CD4-positive, alpha-beta T cell treated with Interleukin-1 beta for 1 hour (primary cell): Measurements from ENCODE around the gene WDR87.
A peak's percentile ranks its signal among the peaks of the same experiment; 100 is the strongest.

Experiments used
- DNase-seq, 2 donors: peaks; one replicate each; pipeline ENCODE4 v3.0.0-alpha.2; 2020 to 2022

WDR87 gene

DNA sequence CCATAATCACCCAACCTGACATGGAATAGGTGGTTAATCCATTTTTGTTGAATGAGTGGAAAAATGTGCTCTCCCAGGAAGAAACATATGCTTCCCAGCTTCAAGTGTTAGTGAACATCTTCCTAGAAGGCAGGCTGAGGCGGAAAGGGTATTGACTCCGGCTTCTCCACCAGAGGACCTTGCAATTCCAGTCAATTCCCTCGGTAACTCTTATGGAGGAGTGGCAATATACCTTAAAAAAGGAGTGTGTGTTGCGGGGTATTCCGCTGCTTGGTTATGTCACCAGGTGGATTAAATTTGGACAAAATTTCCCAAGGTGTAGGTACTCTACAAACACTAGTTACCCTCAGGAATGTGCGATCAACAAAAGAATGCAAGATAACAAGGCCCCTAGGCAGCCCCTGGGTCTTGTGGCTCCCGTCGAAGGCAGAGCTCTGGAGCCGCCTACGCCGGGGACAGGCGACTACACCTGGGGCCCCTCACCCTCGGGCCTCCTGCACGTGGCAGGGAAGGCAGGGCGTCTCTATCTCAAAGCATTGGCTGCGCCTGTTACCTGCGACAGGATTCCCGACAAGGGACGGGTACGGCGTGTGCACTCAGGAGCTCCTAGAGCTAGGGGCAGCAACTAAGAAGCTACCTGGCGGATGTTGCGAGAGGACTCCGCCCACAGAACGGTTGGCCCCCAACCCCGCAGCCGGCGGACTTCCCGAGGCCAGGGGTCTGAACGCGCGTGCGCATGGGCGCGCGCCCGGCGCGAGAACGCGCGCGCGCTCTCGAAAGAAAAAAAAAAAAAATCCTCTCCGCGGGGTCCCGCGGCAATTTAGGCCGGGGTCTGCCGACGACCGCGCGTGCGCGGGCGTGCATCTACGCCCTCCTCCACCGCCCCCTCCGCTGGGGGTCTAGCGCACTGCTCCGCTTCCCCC, at the start of gene WDR87:
Gene WDR87 (minus strand): TSS at position 649 of the 923 bp plus-strand sequence. CDS start 8,355 bp downstream, outside the sequence.
- DNase-seq = peak; percentile 61 to 63

DNA sequence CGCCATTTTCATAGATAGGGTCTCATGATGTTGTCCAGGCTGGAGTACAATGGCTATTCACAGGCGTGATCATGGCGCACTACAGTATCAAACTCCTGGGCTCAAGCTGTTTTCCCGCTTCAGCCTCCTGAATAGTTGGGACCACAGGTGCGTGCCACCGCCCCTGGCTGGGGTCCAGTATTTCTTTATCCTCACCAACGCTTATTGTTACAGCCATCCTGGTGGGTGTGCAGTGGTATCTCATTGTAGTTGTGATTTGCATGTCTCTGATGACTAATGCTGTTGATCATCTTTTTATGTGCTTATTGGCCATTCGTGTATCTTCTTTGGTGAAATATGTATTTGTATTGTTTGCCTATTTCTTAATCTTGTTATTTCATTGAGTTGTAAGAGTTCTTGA, 49.6 kb upstream of the WDR87 start:
- DNase-seq = no peak

DNA sequence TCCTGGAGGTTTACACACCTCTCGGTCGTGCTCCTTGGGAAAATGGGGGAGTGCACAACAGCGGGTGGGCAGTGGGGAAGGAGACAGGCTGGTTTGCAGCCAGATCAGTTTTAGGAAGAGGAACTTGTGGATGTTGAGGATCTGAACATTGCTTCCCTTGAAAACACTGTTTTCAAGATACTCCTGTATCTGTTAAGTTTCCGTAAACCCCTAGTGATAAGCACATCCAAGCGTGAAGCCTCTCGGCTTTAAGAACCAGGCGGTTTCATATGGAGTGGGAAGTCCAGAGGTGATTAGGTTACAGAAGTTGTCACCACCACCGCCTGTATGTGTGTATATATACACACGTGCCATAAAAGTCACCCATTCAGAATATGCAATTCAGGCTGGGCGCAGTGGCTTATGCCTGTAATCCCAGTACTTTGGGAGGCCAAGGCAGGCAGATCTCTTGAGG, 48.1 kb upstream of the WDR87 start:
- DNase-seq = no peak

DNA sequence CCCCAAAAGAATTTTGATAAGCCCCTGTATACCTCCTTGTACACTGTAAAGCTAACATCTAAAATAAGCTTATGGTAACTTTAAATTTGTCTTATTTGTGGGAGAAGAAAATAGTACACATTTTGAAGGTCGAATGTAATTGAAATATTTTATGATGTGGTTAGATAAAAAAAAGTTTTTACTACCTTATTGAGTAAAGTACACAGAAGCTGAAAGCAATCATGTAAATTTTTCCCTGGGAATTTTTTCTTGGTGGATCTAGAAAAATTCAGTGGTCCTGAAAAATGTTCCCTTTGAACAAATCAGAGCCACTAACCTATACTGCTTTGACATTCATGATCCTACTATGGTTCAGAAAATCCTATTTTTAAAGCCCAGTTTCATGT, 47.5 kb upstream of the WDR87 start:
- no peak for DNase-seq

DNA sequence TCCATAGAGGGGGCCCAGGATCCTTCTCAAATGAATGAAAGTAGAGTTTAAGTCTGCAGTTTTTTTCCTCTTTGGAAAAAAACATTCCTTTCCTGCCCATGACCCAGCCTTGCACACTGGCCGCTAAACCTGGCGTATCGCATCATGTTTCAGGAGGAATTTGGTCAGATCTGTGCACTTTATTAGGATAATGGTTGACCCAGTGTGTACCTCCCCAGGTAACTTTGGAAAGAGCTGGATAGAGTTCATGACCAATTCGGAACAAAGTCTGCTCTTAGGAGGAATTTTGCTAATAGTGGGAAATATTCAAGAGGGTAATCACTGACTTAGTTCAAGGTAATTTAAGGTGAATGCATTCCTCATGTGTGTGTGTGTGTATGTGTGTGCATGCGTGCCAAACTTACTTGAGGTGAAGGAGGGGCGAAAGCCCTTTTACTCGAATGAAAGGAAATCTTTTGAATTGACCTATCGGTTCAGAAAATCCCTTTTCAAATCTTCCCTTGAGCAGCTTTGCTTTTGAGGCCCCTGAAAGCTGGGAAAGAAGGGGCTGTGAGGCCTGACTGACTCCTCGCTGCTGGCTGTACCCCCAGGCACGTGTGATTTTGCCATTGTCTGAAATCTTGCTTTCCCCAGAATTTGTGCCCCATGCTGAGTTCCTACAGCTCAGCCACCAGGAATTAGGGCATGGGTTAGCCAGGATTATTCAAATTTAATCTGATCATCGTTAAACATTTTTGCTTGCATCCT, 47.0 kb upstream of the WDR87 start:
- DNase-seq = no peak

DNA sequence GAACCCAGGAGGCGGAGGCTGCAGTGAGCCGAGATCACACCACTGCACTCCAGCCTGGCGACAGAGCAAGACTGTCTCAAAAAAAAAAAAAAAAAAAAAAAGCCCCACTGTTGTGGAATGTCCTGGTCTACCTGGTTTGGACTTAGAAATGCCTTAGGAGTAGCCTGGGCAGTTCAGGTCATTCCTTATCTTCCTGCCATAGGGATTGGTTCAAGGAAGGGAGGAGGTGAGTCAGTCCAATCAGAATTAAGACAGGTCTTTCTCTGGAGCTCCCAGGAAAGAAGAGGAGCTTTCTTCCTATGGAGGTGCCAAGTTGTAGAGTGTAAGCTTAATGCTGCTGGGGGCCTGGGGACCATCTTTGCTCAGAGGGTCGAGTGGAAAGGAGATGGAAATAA, 45.4 kb upstream of the WDR87 start:
- DNase-seq = no peak

DNA sequence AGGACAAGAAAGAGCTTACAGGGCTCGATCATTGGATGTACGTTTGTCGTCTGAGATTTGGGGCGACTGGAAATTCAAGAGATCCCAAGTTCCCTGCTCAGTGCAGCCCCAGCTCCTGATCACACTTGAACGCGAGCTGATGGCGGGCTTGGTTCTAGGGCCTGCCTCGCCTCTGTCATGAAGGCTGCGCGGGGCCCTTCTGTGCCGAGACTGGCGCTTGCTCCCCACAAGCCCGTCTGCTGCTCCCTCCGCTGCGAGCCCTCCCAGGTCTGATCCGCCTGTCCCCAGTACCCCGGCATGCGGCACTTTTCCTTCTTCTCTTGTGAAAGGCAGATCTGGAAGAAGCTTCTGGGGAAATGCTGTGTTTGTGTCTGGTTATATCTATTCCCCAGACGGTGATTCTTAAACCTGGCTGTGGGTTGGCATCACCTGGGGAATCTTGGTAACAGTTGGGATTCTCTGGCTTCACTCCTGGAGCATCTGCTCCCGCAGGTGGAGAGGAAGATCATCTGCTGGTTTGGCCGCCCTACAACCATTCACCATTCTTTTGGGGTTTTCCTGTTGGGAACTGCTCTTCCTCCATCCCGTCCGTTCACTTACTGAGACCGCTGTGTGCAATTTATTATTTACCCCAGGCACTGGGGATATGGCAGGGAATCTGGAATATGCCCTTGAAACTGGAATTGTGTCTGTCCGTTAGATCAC, 44.2 kb upstream of the WDR87 start:
- no peak for DNase-seq

DNA sequence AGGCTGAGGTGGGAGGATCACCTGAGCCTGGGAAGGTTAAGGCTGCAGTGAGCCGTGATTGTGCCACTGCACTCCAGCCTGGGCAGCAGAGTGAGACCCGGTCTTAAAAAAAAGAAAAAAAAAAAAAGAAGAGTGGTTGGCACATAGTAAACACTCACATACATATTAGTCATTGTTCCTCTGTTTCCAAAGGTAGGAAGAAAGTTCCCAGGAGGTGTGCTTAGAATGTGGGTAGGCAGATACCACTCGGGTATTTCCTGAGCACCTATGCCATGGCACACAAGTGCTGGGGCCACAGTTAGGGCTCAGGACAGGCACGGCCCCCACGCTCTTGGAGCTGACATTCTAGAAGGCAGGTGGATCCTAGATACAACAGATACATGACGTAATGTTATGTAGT, 42.0 kb upstream of the WDR87 start:
- DNase-seq = no peak

DNA sequence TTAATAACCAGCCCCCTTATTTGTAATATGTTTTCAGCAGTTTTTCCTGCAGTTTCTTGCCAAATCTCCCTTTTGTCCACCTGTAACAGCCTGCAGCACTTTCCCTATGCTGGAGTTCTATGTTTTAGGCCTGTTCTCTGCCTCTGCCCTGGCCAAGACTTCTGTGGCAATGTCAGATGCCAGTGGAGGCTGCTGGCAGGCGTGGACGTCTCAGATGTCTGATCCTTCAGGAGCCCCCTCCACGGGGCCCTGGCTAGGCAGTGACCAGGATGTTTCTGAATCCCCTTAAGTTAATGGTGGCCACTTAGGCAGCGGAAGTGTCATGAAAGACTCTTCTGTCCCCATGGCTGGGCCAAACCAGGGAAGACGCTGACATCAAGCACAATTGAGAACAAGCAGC, 41.4 kb upstream of the WDR87 start:
- no peak for DNase-seq

DNA sequence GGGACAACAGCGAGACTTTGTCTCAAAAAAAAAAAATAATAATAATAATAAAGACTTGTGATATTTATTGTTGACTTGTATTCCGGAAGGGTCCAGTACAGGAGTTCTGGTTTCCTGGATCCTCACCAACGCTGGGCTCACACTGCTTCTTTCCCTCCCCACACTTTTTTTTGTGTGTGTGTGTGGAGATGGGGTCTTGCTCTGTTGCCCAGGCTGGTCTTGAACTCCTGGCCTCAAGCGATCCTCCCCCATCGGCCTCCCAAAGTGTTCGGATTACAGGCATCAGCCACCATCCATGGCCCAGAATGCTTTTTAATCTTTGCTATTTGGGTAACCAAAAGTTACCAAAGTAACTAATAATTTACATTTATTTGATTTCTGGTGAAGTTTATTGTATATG, 39.7 kb upstream of the WDR87 start:
- no peak for DNase-seq

DNA sequence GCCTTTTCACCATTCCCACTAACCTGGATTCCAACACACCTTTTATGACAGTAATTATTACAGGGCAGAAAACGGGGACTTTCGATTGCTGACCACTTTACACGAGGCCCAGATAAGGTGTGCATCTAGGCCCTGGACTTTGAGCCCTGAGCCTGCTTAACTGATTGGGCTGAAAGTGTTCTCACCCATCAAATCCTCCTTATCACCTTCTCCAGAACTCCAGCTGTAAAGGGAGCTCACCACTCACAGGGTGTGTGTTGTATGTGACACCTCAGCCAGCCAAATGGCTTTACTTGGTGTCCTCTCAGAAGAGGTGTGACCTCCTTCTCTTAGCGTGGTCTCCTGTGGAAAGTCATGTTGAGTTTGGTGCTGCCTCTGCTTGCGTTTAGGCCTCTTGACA, 37.1 kb upstream of the WDR87 start:
- no peak for DNase-seq

DNA sequence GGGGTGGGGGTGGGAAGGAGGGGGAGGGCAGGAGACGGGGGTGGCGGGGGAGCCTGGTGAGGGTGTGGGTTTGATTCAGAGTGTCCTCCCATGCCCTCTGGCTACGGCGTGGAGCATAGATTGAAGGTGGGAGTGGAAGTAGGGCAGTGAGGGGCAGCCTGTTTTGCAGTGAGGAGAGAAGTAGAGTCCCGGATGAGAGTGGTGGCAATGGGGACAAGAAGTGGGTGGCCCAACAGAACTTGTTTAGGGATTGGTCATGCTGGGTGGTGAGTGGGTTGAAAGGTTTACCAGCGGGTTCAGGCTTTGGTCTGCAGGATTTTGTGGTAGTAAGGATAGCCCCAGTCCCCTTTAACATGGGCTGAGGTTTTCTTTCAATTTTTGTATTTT, 36.1 kb upstream of the WDR87 start:
- DNase-seq = no peak

DNA sequence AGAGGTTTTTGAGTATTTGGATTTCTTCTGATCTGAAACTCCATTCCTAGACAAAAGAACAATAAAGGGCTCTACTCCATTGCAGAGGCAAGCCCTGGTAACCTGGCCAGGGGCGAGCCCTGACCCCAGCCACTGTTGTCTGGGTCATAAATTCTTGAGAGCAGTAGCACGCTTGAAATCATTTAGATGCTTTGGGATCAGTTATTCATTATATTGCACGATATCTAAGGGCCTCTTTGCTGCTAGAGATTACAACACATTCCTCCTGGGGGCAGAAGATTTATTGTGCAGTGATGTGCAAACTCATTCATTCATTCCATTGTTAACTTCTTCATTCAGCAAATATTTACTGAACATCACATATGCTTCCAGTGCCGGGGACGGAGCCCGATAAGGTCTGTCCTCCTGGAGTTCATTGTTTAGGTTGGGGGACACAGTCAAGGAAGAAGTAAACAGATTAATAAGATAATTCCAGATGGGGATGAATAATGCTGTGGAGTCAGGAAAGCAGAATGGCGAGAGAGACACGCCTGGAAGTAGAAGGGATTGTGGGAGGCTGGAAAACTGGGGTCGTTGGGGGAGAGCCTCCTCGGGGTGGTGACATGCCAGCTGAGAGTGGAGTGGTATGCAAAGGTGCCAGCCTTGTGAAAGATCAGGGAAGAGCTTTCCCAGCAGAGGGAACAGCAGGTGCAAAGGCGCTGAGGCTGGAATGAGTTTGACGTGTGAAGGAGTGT, 35.6 kb upstream of the WDR87 start:
- no peak for DNase-seq

DNA sequence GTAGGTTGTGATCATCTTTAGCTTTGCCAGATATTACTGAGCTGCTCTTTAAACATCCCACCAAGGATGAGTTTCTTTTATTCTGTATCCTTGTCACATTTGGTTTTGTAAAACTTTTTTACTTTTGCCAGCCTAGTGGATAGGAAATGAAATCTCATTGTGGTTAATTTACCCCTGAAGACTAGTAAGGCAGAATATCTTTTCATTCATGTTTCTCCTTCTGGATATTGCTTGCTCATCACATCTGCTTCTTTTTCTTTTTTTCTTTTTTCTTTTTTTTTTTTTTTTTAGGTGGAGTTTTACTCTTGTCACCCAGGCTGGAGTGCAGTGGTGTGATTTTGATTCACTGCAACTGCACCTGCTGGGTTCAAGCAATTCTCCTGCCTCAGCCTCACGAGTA, 32.0 kb upstream of the WDR87 start:
- no peak for DNase-seq

DNA sequence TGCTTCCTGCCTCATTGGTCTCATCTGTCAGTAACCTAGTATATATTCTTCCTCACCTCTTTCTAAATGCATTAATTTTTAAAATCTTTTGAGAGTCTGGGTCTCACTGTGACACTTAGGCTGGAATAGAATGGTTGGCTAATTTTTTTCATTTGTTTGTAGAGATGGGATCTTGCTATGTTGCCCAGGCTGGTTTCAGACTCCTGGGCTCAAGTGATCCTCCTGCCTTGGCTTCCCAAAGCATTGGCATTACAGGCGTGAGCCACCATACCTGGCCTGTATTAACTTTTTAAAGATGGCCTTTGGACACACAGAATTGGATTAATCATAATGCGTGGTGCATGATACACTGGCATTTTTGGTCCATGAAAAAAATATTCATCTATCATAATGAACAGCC, 30.5 kb upstream of the WDR87 start:
- no peak for DNase-seq

DNA sequence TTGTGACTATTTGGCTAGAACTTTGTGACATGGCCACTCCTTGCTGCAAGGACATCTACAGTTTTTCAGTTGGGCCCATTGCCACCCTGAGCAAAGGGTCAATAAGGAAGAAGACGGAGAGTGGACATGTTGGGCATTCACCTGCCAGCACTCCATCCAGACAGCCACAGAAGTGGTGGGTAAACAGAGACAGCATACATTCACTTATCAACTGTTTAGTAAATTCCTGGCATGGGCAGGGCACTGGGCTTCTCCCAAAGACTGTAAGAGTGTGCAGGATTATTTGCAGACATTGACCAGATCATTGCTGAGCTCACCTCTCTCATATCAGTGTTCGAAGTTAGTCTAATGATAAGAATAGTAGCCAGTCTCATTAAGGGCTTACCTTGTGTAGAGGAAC, 29.8 kb upstream of the WDR87 start:
- DNase-seq = no peak

DNA sequence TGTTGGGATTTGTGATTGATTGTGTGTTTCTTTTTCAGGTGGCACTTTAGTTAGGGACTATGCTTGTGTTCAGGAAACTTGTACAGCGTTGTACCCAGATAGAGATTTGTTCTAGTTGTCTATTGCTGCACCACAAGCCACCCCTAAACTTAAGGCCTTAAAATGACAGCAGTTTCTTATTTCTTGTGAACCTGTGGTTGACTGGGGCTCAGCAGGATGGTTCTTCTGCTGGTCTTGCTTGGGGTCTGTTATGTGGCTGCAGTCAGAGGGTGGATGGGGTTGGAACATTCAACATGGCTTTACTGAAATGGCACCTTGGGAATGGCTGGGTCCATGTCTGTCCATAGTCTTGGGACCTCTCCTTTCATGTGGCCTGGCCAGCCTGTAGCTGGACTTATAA, 28.9 kb upstream of the WDR87 start:
- DNase-seq = no peak

DNA sequence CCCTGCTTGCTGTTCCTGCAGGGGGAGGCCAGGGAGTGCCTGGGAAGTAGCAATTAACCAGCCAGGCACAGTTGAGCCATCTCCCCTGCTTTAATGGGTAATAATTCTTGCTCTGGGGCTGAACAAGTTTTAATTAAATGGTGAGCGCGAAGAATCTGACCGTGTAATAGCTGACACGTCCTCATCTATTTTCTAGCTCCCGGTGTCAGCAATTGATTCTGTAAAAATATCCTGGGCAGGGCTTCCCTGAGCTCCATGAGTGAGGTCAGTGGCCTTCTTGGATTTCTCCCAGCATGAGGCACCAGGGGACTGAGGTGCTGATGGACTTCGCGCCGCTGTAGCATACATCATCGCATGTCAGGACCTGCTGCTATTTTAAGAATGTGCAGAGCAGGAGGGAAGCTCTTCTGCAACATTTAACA, 27.6 kb upstream of the WDR87 start:
- no peak for DNase-seq

DNA sequence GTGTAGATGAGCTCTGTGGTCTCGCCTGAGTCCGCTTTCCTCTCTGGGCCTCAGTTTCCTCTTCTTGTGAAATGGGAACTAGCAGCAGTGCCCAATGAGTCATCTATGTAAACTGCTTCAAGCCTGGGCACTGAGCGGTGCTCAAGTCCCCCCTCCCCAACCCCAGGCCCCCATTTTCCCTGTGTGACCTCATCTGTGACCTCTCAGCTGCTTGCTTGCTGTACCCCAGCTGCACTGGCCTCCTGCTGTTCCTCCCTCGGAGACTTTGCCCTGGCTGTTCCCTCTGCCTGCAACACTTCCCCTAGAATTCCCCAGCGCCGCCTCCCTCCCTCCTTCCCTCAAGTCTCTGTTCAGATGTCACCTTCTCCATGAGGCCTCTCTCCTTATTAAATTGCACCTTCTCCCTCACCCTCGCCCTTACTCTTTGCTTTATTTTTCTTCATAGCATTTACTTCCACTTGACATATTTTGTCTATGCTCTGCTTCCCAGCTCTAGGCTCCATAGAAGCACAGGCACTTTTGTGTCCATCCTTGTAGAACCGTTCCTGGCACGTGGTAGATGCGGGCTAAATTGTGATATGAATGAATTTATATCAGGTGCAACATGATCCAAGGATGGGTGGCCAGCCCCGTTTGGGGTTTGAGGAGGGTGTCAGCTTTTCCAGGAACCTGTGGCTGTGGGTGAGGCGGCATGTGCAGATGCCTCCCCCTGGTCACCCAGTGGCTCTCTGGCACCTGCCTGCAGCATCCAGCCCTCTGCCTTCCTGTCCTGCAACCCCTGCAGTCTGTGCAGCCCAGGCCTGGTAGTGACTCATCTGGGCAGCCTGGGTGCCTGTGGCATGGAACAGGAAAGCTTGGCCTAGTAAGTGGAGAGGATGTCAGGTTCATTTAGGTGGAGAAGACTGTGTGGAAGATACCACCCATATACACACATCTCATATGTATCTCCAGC, 26.9 kb upstream of the WDR87 start:
- DNase-seq = no peak

DNA sequence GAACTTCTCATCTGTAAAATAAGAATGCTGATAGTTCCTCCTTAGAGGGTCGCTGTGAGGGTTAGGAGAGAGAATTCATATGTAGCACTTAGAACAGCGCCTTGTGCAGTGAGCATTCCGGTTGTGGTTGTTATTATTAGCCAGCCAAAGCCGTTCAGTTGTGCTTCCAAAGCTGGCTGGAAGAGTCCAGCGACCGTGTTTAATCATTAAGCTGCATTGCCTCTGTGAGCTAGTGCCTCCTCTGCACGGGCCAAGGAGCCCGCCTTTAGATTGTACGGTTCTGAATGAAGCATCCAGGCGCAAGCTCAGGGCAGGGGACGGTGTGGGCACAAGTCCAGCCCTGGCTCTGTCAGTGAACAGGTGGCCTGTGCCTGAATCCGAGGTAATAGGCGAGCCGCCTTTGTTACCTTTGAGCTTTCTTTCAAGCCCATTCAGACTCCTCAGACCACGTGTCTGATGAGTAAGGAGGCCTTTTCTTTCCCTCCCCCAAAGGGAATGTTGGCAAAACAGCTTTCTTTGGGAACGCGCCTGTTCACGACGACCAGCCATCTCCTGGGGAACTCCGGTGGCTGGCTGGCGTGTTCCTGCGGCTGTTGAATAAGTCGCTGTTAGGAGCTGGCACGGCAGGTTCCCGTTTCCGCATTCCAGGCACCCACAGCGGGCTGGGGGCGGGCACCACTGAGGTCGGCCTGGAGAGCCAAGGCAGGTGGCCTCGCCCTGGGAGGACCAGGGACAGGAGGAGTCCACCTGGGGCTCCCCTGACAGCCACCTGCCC, 25.7 kb upstream of the WDR87 start:
- peak in 1 of 2 donors; percentile 30 for DNase-seq

DNA sequence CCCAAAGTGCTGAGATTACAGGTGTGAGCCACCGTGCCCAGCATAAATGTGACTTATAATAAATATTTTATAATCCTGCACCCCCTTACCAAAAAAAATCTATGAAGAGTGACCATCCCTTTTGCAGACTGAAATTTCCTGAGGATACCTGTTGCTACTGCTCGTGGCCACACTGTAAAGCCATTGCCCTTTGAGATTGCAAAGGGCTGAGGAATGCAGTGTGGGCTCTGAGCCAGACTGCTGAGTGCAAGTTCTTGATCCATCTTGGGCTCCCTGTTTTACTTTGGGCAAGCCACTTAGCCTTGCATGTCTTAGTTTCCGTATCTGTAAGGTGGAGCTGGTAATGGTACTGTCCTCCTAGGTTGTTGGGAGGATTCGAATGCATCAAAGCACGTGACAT, 24.0 kb upstream of the WDR87 start:
- no peak for DNase-seq
